ENCODE data around the gene OOSP1.
"Not testable (repeated sequence)": the region's sequence is repeated elsewhere in the genome, so short reads cannot be mapped to it uniquely, and the experiment has no call there.

OOSP1 gene

GRCh38 chr11:59960502-59961381 lies 22.5 kb downstream of the OOSP1 start:
- DNase-seq (ENCODE audit: low read depth in 2 of 2) = no peak

GRCh38 chr11:59962107-59962482 lies 23.9 kb downstream of the OOSP1 start:
- DNase-seq (ENCODE audit: low read depth in 2 of 2) = no peak

GRCh38 chr11:59963733-59964132 lies 25.5 kb downstream of the OOSP1 start, which contains the start of gene OOSP4A:
TSS of gene OOSP4A (plus strand) at chr11:59964033. CDS start at chr11:59964033, 0 bp downstream.
- DNase-seq (ENCODE audit: low read depth in 2 of 2) = no peak

- DNase-seq (ENCODE audit: low read depth in 2 of 2) = no peak
These were observed 27.2 kb downstream of the OOSP1 start for GRCh38 chr11:59965424-59965823.

- DNase-seq (ENCODE audit: low read depth in 2 of 2) = no peak
These were observed 28.0 kb downstream of the OOSP1 start for GRCh38 chr11:59966201-59966600.

- no peak for DNase-seq (ENCODE audit: low read depth in 2 of 2)
These were observed 29.6 kb downstream of the OOSP1 start for GRCh38 chr11:59967677-59968394.

GRCh38 chr11:59968395-59968783 lies 30.2 kb downstream of the OOSP1 start:
- DNase-seq (ENCODE audit: low read depth in 2 of 2) = no peak

- no peak for DNase-seq (ENCODE audit: low read depth in 2 of 2)
These were observed 34.9 kb downstream of the OOSP1 start for GRCh38 chr11:59973097-59973496.

- DNase-seq (ENCODE audit: low read depth in 2 of 2) = no peak
These were observed 43.0 kb downstream of the OOSP1 start for GRCh38 chr11:59981106-59981770.

GRCh38 chr11:59982037-59982436 lies 43.8 kb downstream of the OOSP1 start:
- DNase-seq (ENCODE audit: low read depth in 2 of 2) = not testable (repeated sequence)

GRCh38 chr11:59983212-59983611 lies 45.0 kb downstream of the OOSP1 start:
- DNase-seq (ENCODE audit: low read depth in 2 of 2) = no peak

- no peak for DNase-seq (ENCODE audit: low read depth in 2 of 2)
These were observed 46.1 kb downstream of the OOSP1 start for GRCh38 chr11:59984368-59984767.

- no peak for DNase-seq (ENCODE audit: low read depth in 2 of 2)
These were observed 52.2 kb downstream of the OOSP1 start for GRCh38 chr11:59990421-59990820.

- DNase-seq (ENCODE audit: low read depth in 2 of 2) = no peak
These were observed 54.2 kb downstream of the OOSP1 start for GRCh38 chr11:59992425-59992824.

GRCh38 chr11:59997800-59998199 lies 59.6 kb downstream of the OOSP1 start:
- no peak for DNase-seq (ENCODE audit: low read depth in 2 of 2)

- DNase-seq (ENCODE audit: low read depth in 2 of 2) = no peak
These were observed 61.5 kb downstream of the OOSP1 start for GRCh38 chr11:59999691-60000090.

- DNase-seq (ENCODE audit: low read depth in 2 of 2) = no peak
These were observed 65.5 kb downstream of the OOSP1 start for GRCh38 chr11:60003729-60004128.

- DNase-seq (ENCODE audit: low read depth in 2 of 2) = no peak
These were observed 67.1 kb downstream of the OOSP1 start for GRCh38 chr11:60005360-60005759.

All from stimulated activated CD4-positive, alpha-beta T cell treated with anti-CD3 and anti-CD28 coated beads, Interleukin-1b, Interleukin-23, amount 100 ng/mL, for 4 hours (primary cell).